GM12801 (cell line): ENCODE measurements around the gene UPP1.

Source experiments
- TF ChIP-seq, protein P1 (sequence below): IDR thresholded peaks from one replicate; pipeline ENCODE4 v1.5.1; 2011; ENCODE audit warnings: control low read depth; ENCODE audit not compliant: insufficient read length; ENCODE audit errors: extremely low read depth

The UPP1 gene

DNA sequence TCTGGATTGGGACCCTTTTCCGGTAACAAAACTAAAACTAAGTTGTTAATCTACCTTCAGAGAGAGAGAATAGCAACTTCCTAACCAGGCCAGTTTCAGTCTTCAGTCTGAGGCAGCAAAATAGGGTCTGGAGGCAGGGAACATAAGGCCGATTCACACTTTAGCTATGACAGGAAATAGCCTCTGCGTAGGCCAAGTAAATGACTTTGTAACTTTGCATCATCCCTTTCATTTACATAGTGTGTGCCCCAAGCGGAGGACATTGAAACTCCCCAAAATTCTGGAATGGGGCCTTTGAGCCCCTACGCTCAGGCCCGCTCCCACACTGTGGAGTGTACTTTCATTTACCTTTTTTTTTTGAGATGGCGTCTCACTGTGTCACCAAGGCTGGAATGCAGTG lies 1.7 kb upstream of the UPP1 start:
- TF ChIP-seq, protein P1, sequence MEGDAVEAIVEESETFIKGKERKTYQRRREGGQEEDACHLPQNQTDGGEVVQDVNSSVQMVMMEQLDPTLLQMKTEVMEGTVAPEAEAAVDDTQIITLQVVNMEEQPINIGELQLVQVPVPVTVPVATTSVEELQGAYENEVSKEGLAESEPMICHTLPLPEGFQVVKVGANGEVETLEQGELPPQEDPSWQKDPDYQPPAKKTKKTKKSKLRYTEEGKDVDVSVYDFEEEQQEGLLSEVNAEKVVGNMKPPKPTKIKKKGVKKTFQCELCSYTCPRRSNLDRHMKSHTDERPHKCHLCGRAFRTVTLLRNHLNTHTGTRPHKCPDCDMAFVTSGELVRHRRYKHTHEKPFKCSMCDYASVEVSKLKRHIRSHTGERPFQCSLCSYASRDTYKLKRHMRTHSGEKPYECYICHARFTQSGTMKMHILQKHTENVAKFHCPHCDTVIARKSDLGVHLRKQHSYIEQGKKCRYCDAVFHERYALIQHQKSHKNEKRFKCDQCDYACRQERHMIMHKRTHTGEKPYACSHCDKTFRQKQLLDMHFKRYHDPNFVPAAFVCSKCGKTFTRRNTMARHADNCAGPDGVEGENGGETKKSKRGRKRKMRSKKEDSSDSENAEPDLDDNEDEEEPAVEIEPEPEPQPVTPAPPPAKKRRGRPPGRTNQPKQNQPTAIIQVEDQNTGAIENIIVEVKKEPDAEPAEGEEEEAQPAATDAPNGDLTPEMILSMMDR, result no peak

DNA sequence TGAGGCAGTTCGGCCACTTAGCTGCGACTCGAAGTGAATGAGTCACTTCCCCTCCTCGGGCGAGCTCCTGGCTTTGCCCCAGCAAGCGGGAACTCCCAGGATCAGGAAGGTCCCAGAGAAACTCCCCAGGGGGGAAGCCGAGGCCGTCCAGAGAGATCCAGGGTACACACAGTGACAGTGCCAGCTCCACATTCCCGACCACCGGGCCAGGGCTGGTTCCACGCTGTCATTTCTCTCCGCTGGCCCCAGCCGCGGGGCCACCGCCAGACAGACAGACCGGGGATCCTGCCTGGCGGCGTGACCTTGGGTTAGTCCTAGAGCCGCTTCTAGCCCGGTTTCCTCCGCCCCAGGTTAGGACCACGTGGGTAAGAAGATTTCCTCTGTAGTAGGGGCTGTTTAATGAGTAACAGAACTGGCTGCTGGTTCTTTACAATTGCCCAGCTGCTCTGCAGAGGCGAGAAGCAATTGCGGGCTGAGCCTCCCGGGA lies 463 bp upstream of the UPP1 start:
- TF ChIP-seq, protein P1, result no peak

- TF ChIP-seq, protein P1, result no peak
Measured at GRCh38 chr7:48090095-48090805, 1.2 kb downstream of the UPP1 start.

- TF ChIP-seq, protein P1, result no peak
Measured at GRCh38 chr7:48091506-48092433, 2.7 kb downstream of the UPP1 start.

GRCh38 chr7:48094861-48095293 lies 5.8 kb downstream of the UPP1 start:
- TF ChIP-seq, protein P1, result no peak

GRCh38 chr7:48096273-48096672 lies 7.2 kb downstream of the UPP1 start:
- TF ChIP-seq, protein P1, result no peak

DNA sequence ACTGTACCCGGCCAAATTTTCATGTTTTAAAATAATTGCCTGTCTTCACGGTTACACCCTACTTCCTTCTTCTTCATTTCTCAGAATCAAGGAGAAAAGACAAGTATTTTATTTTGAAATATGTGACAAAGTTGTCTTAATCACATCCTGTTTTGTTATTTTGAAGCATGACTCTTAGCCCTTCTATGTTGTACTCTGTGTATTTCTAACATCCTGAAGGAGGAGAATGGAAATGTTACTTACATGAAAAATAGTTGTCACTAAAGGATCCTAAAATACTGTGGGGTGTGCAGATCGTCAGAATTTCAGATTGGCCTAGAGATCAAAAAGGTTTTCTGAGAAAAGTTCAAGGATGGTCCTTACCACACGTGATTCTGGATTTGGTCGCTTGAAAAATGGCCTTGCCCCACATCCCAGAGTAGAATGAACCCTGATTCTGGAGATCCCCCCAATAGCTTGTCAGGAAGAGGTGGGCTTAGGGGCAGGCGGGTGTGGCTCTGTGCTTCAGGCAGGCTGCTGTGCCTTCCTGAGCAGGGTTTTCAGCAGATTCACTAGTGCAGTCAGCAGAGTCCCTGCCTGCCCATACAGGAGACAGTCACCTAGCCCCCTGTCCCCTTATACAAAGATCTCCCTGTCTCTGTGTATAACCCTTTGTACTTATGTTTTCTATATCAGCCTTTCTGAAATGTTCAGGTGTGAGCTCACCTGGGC lies 8.6 kb downstream of the UPP1 start:
- TF ChIP-seq, protein P1, result no peak
